HL-60 (cell line): Measurements from ENCODE around the gene DHDDS.
A peak's percentile ranks its signal among the peaks of the same experiment; 100 is the strongest.

Source experiments
- DNase-seq, 2 experiments: peaks; one replicate each; pipeline ENCODE4 v3.0.0-alpha.2; 2010 to 2020; ENCODE audit warnings: low read depth in 1 of 2, low spot score in 1 of 2
- H3K27ac ChIP-seq: fragments of 250-450 bp; sonication (Bioruptor Pico); replicated peaks from 2 replicates; pipeline ENCODE4 v1.5.1; 2020; ENCODE audit warnings: mild to moderate bottlenecking, moderate library complexity
- H3K27me3 ChIP-seq: fragments of 250-450 bp; sonication (Bioruptor Pico); 2 replicates; pipeline ENCODE4 v1.5.1; 2021; ENCODE audit warnings: mild to moderate bottlenecking, moderate library complexity; ENCODE audit not compliant: insufficient read depth, poor library complexity, severe bottlenecking
- H3K4me3 ChIP-seq: replicated peaks from 2 replicates; pipeline ENCODE4 v1.5.1; 2011; ENCODE audit warnings: mild to moderate bottlenecking, control low read depth, low read length; ENCODE audit not compliant: insufficient read depth
- GABPA ChIP-seq: IDR thresholded peaks from 2 replicates; pipeline ENCODE4 v1.6.1; 2012; ENCODE audit warnings: low read depth
- POLR2AphosphoS5 ChIP-seq: IDR thresholded peaks from 2 replicates; pipeline ENCODE4 v1.6.1; 2012; ENCODE audit warnings: low read depth
- SPI1 ChIP-seq: IDR thresholded peaks from 2 replicates; pipeline ENCODE4 v1.6.1; 2012; ENCODE audit warnings: low read depth, mild to moderate bottlenecking, borderline replicate concordance
- TF ChIP-seq, protein P1 (sequence below): IDR thresholded peaks from one replicate; pipeline ENCODE4 v1.5.1; 2011; ENCODE audit warnings: low read length, control low read depth, inconsistent platforms; ENCODE audit not compliant: insufficient read depth
- TF ChIP-seq, protein P2 (sequence below): IDR thresholded peaks from 2 replicates; pipeline ENCODE4 v1.6.1; 2012; ENCODE audit warnings: low read depth; ENCODE audit not compliant: insufficient replicate concordance

DHDDS gene

DNA sequence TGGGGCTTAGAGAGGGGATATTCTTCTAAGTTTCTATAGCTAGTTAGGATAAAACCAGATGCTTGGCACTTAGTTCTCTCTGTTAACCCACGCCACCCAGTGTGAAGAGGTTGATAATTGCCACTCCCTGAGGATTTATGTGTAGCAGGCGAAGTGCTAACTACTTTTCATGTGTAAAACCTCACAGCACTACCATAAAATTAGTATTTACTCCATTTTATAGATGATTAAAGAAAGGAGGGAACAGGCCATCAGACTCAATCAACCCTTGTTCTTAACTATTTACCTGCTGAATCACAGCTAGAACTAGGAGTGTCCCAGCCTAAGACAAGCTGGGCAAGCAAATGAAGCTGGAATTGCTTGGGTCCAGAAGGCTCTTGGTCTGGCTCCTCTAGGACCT is 12.6 kb upstream of the DHDDS start:
- H3K27me3 ChIP-seq: peaks cover 15% of the 10 kb centered on the region
- DNase-seq: no peak
- no peak overlapping the region for H3K27ac ChIP-seq
- no peak for TF ChIP-seq POLR2AphosphoS5
- TF ChIP-seq SPI1: no peak
- TF ChIP-seq, protein P1, sequence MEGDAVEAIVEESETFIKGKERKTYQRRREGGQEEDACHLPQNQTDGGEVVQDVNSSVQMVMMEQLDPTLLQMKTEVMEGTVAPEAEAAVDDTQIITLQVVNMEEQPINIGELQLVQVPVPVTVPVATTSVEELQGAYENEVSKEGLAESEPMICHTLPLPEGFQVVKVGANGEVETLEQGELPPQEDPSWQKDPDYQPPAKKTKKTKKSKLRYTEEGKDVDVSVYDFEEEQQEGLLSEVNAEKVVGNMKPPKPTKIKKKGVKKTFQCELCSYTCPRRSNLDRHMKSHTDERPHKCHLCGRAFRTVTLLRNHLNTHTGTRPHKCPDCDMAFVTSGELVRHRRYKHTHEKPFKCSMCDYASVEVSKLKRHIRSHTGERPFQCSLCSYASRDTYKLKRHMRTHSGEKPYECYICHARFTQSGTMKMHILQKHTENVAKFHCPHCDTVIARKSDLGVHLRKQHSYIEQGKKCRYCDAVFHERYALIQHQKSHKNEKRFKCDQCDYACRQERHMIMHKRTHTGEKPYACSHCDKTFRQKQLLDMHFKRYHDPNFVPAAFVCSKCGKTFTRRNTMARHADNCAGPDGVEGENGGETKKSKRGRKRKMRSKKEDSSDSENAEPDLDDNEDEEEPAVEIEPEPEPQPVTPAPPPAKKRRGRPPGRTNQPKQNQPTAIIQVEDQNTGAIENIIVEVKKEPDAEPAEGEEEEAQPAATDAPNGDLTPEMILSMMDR: no peak
- TF ChIP-seq GABPA: no peak
- TF ChIP-seq, protein P2, sequence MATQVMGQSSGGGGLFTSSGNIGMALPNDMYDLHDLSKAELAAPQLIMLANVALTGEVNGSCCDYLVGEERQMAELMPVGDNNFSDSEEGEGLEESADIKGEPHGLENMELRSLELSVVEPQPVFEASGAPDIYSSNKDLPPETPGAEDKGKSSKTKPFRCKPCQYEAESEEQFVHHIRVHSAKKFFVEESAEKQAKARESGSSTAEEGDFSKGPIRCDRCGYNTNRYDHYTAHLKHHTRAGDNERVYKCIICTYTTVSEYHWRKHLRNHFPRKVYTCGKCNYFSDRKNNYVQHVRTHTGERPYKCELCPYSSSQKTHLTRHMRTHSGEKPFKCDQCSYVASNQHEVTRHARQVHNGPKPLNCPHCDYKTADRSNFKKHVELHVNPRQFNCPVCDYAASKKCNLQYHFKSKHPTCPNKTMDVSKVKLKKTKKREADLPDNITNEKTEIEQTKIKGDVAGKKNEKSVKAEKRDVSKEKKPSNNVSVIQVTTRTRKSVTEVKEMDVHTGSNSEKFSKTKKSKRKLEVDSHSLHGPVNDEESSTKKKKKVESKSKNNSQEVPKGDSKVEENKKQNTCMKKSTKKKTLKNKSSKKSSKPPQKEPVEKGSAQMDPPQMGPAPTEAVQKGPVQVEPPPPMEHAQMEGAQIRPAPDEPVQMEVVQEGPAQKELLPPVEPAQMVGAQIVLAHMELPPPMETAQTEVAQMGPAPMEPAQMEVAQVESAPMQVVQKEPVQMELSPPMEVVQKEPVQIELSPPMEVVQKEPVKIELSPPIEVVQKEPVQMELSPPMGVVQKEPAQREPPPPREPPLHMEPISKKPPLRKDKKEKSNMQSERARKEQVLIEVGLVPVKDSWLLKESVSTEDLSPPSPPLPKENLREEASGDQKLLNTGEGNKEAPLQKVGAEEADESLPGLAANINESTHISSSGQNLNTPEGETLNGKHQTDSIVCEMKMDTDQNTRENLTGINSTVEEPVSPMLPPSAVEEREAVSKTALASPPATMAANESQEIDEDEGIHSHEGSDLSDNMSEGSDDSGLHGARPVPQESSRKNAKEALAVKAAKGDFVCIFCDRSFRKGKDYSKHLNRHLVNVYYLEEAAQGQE: no peak
- H3K4me3 ChIP-seq: no peak overlapping the region

DNA sequence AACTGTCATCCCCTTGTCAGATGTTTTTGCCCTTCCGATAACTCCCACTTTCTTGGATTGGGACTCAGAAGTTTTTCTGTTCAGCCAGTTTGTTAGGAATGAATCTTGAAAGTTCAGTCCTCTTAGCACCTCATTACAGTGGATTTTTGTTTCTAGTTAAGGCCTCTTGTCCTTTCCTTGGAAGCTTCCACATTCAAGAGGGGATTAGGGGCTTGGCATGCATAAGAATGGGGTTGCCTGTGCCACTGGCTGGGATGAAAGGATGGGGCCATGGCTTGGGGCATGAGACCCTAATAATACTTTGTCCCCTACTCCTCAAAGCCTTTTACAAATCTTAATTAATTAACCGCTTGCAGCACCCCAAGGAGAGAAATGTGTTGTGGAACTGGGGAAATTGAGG is 2.4 kb upstream of the DHDDS start:
- no peak overlapping the region for H3K4me3 ChIP-seq
- DNase-seq: no peak
- H3K27ac ChIP-seq: no peak overlapping the region

DNA sequence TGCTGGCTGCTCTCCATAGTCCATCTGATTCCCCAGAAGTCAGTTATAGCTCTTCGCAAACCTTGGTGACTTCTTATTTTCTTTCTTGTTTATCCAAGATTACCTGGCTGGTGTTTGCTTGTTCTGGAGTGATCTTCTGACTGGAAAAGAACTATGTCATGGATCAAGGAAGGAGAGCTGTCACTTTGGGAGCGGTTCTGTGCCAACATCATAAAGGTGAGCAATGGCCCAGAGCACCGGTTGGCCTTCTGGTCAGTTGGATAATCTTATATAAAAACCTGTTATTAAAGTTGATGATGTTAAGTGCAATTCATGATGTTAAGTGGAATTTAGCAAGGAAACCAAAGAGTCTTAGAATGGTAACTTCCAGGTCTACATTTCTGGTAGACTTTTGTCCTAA is 672 bp downstream of the DHDDS start:
- DNase-seq: no peak
- H3K4me3 ChIP-seq: peak overlapping the region; percentile 74
- peak overlapping the region; percentile 66 for H3K27ac ChIP-seq
- TF ChIP-seq POLR2AphosphoS5: no peak
- no peak for TF ChIP-seq GABPA
- TF ChIP-seq, protein P2: no peak
- no peak for TF ChIP-seq SPI1
- TF ChIP-seq, protein P1: no peak
- H3K27me3 ChIP-seq: no peaks in the 10 kb centered on the region

More for the DNA sequence above, 2.4 kb upstream of the DHDDS start:
- TF ChIP-seq, protein P1: no peak
- no peaks in the 10 kb centered on the region for H3K27me3 ChIP-seq

DNA sequence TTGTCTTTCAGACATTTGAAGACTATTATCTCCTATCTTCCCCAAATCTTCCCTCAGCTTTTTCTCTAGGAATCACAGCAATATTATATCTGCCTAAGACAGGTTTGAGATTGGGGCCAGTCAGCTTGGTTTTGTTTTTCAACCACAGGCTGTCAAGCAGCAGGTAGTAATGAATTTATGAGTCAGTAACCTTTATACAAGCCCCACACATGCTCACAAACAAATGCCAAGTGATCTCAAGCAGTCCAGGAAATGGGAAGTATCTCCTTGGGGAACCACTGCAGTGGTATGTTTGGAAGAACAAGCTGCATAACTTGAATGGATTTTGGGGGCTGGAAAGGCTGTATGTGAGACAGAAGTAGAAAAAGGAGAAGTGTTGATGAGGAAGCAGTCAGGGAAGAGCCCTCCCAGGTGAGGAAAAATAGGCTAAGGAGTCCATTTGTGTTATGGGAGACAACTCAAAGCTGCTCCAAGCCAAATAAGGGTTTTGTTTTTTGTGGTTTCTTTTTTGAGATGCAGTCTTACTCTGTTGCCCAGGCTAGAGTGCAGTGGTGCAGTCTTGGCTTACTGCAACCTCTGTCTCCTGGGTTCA is 2.1 kb downstream of the DHDDS start:
- Histone ChIP-seq H3K27me3 (no peaks in the 10 kb centered on the region), H3K27ac (no peak overlapping the region), H3K4me3 (no peak overlapping the region)
- peak; percentile 67 for TF ChIP-seq SPI1
- TF ChIP-seq, protein P2: no peak
- DNase-seq: no peak
